SH-SY5Y (cell line): ENCODE results near the gene TNFSF15.

Experiments used
- GATA2 ChIP-seq: IDR thresholded peaks from 2 replicates; pipeline ENCODE4 v1.6.1; 2011; ENCODE audit warnings: mild to moderate bottlenecking, low read depth, low read length
- GATA3 ChIP-seq: IDR thresholded peaks from 2 replicates; pipeline ENCODE4 v1.6.1; 2011; ENCODE audit warnings: low read depth, mild to moderate bottlenecking, low read length, moderate library complexity

- no peak for TF ChIP-seq GATA2
- no peak for TF ChIP-seq GATA3
These were observed 6.4 kb downstream of the TNFSF15 start for GRCh38 chr9:114799441-114799840.
